Measurements from ENCODE around the gene FYB1.

The FYB1 gene

DNA sequence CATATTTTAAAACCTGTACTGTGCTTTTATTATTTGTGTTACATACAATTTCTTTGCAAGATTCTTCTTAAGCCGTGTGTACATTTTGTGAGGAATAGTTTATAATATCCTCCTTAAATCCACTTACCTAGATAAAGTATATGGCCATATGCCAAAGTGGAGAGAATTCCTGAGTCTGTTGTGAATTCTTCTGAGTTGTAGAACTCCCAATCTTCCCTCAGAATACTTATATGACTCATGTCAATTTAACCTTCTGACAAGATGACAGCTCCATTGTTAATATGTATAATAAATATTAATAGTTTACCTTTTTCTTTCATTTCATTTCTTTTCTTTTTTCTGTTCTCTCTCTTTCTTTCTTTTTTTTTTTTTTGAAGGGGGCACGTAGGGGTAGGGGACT, 139.2 kb downstream of the FYB1 start:
- no peak for DNase-seq (ENCODE audit: low read depth)

- no peak for DNase-seq (ENCODE audit: low read depth)
These were observed 140.2 kb downstream of the FYB1 start for GRCh38 chr5:39079147-39079546.

DNA sequence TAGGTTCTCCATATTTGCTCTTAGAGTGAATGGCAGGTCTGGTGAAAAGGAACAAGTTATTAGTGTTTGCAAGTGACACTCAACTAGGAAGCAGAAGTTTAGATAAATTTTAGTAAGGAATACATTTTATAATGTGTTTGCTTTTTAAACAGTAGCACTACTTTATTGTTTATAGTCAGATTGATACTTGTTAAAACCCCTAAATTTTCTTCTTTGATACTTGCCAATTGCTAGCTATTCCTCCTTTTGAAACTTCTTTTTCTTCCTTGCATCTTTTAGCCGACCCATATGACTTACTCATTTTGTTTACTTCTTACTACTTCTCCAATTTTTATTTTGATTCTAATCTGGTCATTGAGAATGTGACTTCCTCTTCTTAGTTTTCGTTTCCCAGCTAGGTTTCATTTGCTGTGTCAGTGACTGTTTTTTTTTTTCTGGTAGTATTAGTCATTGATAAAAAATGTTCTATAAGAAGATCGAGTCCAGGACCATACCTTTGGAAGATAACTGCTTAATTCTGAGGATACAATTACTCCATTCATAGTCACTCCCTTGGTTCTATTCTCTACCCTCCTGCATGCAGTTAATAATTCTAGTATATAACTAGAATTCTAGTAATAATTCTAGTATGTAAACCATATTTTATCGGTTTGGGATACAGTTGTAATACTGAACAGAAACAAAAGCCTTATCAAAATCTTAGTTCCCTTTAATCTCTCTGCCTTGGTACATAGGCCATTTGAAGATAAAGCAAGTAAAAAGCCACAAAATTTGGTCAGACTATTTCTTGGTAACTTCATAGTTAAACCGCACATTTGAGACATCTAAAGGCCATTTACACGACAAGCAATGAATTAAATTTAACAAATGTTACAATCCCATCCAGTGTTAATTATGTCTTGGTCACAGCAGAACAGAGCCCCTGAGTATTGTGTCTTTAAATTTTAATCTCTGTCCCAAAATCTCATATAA, 142.3 kb downstream of the FYB1 start:
- no peak for DNase-seq (ENCODE audit: low read depth)

GRCh38 chr5:39076101-39076756, 143.1 kb downstream of the FYB1 start:
- no peak for DNase-seq (ENCODE audit: low read depth)

DNA sequence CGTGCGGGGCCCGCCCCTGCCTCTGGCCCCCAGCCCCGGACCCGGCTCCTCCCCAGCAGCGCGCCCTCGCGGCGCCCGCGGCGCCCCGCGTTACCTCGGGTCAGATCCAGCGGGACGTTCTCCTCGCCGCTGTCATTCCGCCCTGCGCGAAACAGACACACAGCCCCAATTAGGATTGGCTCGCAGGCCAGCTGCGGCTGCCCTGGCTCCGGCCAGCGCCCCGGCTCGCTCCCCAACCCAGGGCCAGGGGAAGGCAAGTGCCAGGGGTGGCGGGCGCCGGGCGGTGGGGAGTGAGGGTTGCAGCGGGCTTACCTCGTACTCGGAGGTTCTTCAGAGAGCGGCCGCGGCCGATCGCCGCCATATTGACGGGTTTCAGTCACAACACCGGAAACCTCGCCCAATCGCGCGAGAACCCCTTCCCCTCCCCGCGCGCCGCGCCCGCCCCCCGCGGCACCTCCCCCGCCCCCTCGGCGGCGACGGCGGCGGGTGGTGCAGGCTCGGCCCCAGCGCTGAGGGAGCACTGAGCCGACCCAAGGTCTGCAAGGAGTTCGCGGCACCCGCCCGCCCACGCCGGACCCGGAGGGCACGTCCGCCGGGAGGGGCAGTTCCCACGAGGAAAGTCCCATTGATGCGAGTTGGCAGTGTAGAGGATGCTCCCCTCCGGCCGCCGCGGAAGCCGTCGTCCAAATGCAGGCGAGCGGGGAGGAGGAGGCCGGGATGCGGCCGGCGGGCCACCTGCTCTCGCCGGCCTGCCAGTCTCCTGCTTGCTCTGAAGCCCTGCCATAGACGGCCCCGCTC, 145.1 kb downstream of the FYB1 start, which contains the start of gene RICTOR:
RICTOR (minus strand) TSS at position 383 of the 798 bp plus-strand sequence; CDS start at position 361, 22 bp downstream.
- DNase-seq (ENCODE audit: low read depth): peak; percentile 87

GRCh38 chr5:39073767-39074016, 145.7 kb downstream of the FYB1 start:
- no peak for DNase-seq (ENCODE audit: low read depth)

- peak; percentile 37 for DNase-seq (ENCODE audit: low read depth)
These were observed 146.2 kb downstream of the FYB1 start for GRCh38 chr5:39072925-39073766.

DNA sequence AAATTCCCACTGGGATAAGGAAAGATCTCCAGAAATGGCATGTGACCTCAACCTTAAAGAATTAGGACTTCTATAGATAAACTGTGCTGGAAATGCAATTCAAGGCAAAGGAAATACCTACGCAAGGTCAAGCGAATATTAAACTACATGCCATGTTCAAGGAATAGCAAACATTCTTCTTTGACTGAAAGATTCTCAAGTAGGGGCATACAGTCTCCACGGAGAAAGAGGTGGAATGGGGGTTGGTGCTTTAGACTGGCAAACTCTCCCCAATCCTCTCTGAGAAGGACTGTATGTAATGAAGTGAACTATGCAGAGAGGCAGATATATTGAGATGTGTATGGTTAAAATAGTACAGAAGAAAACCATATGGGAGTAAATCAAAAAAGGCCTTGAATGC, 151.3 kb downstream of the FYB1 start:
- DNase-seq (ENCODE audit: low read depth): no peak

GRCh38 chr5:39064450-39064849, 154.9 kb downstream of the FYB1 start:
- DNase-seq (ENCODE audit: low read depth): no peak

DNA sequence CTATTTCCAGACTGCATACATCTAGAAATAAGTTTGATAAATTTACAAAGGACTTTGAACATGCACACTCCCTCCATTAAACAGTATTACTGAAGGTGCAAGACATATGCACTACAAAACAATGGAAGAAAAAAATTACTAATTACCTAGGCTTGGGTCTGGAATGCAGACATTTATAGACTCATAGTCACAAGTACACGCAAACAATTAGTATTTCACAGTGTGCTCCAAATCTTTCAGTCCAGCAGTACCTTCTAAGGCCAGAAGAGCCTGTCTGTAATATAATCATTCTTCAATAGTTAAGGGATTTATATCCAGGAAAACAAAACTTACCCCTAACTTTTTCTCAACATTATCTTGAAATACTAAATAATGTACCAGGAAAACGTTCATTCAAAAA, 156.3 kb downstream of the FYB1 start:
- no peak for DNase-seq (ENCODE audit: low read depth)

GRCh38 chr5:39062530-39062929, 156.8 kb downstream of the FYB1 start:
- no peak for DNase-seq (ENCODE audit: low read depth)

- no peak for DNase-seq (ENCODE audit: low read depth)
These were observed 157.3 kb downstream of the FYB1 start for GRCh38 chr5:39062104-39062503.

DNA sequence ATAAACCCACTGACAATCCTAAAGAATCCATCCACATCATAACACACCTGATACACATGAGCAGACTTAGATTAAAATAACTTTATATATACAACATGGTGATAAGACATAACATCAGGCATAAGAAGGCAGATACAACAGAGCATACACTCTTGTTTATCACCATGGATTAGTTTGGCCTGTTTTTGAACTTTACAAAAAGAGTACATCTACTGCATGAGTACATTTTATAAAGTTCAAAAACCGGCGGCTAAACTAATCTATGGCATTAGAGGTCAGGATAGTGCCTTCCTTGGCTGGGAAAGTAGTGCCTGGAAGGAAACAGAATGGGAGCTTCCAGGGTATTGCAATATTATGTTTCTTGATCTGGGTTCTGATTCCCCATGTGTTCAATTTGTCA, 160.3 kb downstream of the FYB1 start:
- DNase-seq (ENCODE audit: low read depth): no peak

GRCh38 chr5:39058178-39058921, 161.0 kb downstream of the FYB1 start:
- no peak for DNase-seq (ENCODE audit: low read depth)

DNA sequence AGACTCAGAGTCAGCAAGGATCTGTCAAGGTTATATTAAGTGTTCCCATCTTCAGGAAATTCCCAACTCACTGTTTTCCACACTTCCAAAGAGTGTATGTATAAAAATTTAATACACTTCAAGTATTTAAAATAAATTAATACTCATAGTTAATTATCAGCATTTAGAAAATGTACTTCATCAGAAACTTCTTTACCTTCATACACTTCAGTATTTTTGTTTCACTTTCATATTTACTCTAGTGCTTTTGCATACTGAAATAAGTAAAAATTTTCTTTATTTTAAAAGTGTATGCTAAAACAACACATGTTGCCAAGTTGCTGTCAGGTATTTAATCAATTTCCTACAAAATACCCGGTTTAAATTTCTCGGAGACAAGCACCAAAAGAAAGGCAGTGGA, 161.6 kb downstream of the FYB1 start:
- no peak for DNase-seq (ENCODE audit: low read depth)

- no peak for DNase-seq (ENCODE audit: low read depth)
These were observed 163.5 kb downstream of the FYB1 start for GRCh38 chr5:39055768-39056398.
